Small intestine (tissue), 16 donors: Measurements from ENCODE around the gene ALDH3B2. TPM values are rescaled to one million over a fixed set of nuclear protein-coding genes. Genes with fewer than 3 reads are reported as not detected.
"Not testable (repeated sequence)": the region's sequence is repeated elsewhere in the genome, so short reads cannot be mapped to it uniquely, and the experiment has no call there.

Experiments
- DNase-seq, 2 donors: peaks; one replicate each; pipeline versions ENCODE4 v3.0.0 to v3.0.0-alpha.2; 2013
- FAIRE-seq: peaks from 2 replicates; lab custom pipeline; 2012; peaks lifted over from hg19 to GRCh38; lab: Jason Lieb, UNC
- H3K27ac ChIP-seq, 3 donors: one replicate each; pipeline ENCODE4 v1.5.1; 2013; ENCODE audit warnings: low read length in 2 of 3, mild to moderate bottlenecking in 2 of 3, control low read depth in 1 of 3, inconsistent platforms in 1 of 3, low read depth in 1 of 3, moderate library complexity in 1 of 3
- H3K27me3 ChIP-seq, 3 donors: one replicate each; pipeline ENCODE4 v1.6.1; 2013; ENCODE audit warnings: low read length in 3 of 3, inconsistent platforms in 1 of 3; ENCODE audit not compliant: control insufficient read depth in 3 of 3, insufficient read depth in 3 of 3
- H3K36me3 ChIP-seq, 3 donors: one replicate each; pipeline ENCODE4 v1.6.1; 2013; ENCODE audit warnings: low read length in 3 of 3, inconsistent platforms in 1 of 3, low read depth in 1 of 3, mild to moderate bottlenecking in 1 of 3, moderate library complexity in 1 of 3; ENCODE audit not compliant: control insufficient read depth in 3 of 3, insufficient read depth in 2 of 3
- H3K4me1 ChIP-seq, 3 donors: one replicate each; pipeline ENCODE4 v1.6.1; 2013; ENCODE audit warnings: low read length in 2 of 3, inconsistent platforms in 1 of 3, low read depth in 1 of 3, mild to moderate bottlenecking in 1 of 3, moderate library complexity in 1 of 3; ENCODE audit not compliant: control insufficient read depth in 3 of 3, insufficient read depth in 2 of 3
- H3K4me3 ChIP-seq, 3 donors: one replicate each; pipeline ENCODE4 v1.5.1; 2013; ENCODE audit warnings: low read length in 3 of 3, control low read depth in 1 of 3, inconsistent platforms in 1 of 3, low read depth in 1 of 3, mild to moderate bottlenecking in 1 of 3, moderate library complexity in 1 of 3
- H3K9me3 ChIP-seq, 2 donors: one replicate each; pipeline ENCODE4 v1.6.1; 2013; ENCODE audit warnings: low read depth in 1 of 2, low read length in 1 of 2; ENCODE audit not compliant: control insufficient read depth in 2 of 2, insufficient read depth in 1 of 2
- WGBS, 3 donors: extraction: QIAGEN DNeasy Blood & Tissue Kit; methylation state at CpG; one replicate each; pipeline ENCODE4 v1.1.7; 2013; 5-methylcytosine and 5-hydroxymethylcytosine counted together
- long read RNA-seq, 10 donors: transcript quantifications; one replicate each; lab custom pipeline, GENCODE V29; 2026
- polyA plus RNA-seq, 4 donors: library from polyadenylated mRNA; stranded (reverse) in 3 of 4; unstranded in 1 of 4; fragments of 200-250 nt in 3 of 4; fragments of 120-200 nt in 1 of 4; gene quantifications; one replicate each; pipeline versions ENCODE4 v1.2.1 to v1.2.3, GENCODE V29; 2013
- donor health status: healthy with polysubstance abuse.
- donor health status: control.
- donor health status: control.
- donor health status: Bipolar disorder and iron deficiency.
- donor health status: healthy.

ALDH3B2 gene
- under 1 TPM in 2 of 4 donors, not detected in 2; 0.03 to 0.12 TPM for polyA plus RNA-seq
- long read RNA-seq, donor 1: 0 reads
- long read RNA-seq, donor 2: 0 reads
- long read RNA-seq, donor 3: 0 reads
- long read RNA-seq, donor 4: 0 reads
- long read RNA-seq, donor 5: 0 reads
- long read RNA-seq, donor 6: 0 reads
- long read RNA-seq, donor 7: 0 reads
- long read RNA-seq, donor 8: 0 reads
- long read RNA-seq, donor 9: 0 reads
- long read RNA-seq, donor 10: 0 reads

GRCh38 chr11:67674442-67674871 lies at the start of gene ALDH3B2:
Gene ALDH3B2, minus strand, starts transcription at chr11:67674623. Its CDS starts 7,688 bp downstream, at chr11:67666935.
- Histone ChIP-seq H3K9me3 (no peaks in the 10 kb centered on the region), H3K27me3 (no peaks in the 10 kb centered on the region), H3K4me1 (no peaks in the 10 kb centered on the region), H3K27ac (no peak within 1 kb of the TSS), H3K4me3 (no peak within 1 kb of the TSS), H3K36me3 (no peaks in the 10 kb centered on the region)
- FAIRE-seq: no peak
- 28 to 60% (median 40%) methylated on average over 8 of the region's 8 CpGs for WGBS, 3 donors
- DNase-seq: peak; percentile 60 to 63

- not testable (repeated sequence) for H3K4me3 ChIP-seq, FAIRE-seq, H3K27me3 ChIP-seq, DNase-seq, H3K27ac ChIP-seq, H3K4me1 ChIP-seq, H3K9me3 ChIP-seq, H3K36me3 ChIP-seq
- 82 to 95% (median 89%) methylated on average over 8 to 9 of the region's 9 CpGs for WGBS, 3 donors
These were observed 48.6 kb upstream of the ALDH3B2 start for GRCh38 chr11:67723036-67723435.

- not testable (repeated sequence) for H3K4me3 ChIP-seq, H3K4me1 ChIP-seq, H3K36me3 ChIP-seq, FAIRE-seq, H3K27ac ChIP-seq, H3K9me3 ChIP-seq, H3K27me3 ChIP-seq, DNase-seq
- 75 to 88% (median 81%) methylated on average over 7 of the region's 7 CpGs for WGBS, 3 donors
These were observed 41.8 kb upstream of the ALDH3B2 start for GRCh38 chr11:67716226-67716625.

GRCh38 chr11:67715801-67716200 lies 41.4 kb upstream of the ALDH3B2 start:
- DNase-seq, H3K4me3 ChIP-seq, H3K27ac ChIP-seq, FAIRE-seq, H3K4me1 ChIP-seq, H3K36me3 ChIP-seq, H3K9me3 ChIP-seq, H3K27me3 ChIP-seq: not testable (repeated sequence)
- whole genome bisulfite sequencing, 3 donors: 81 to 83% (median 82%) methylated on average over 7 to 17 of the region's 17 CpGs

GRCh38 chr11:67713892-67714509 lies 39.6 kb upstream of the ALDH3B2 start:
- H3K4me1 ChIP-seq, H3K27me3 ChIP-seq, H3K9me3 ChIP-seq, H3K36me3 ChIP-seq, H3K4me3 ChIP-seq, FAIRE-seq, DNase-seq, H3K27ac ChIP-seq: not testable (repeated sequence)
- 1 to 15% (median 7%) methylated on average over 6 to 8 of the region's 14 CpGs for WGBS, 3 donors

GRCh38 chr11:67711676-67712075 lies 37.3 kb upstream of the ALDH3B2 start:
- WGBS, 3 donors: 7 to 8% (median 7%) methylated on average over 8 to 46 of the region's 46 CpGs
- not testable (repeated sequence) for H3K9me3 ChIP-seq, H3K4me1 ChIP-seq, H3K27me3 ChIP-seq, FAIRE-seq, H3K27ac ChIP-seq, H3K4me3 ChIP-seq, H3K36me3 ChIP-seq
- DNase-seq: peak in 1 of 2 donors; percentile 16

GRCh38 chr11:67711212-67711611 lies 36.8 kb upstream of the ALDH3B2 start:
- H3K27ac ChIP-seq, H3K36me3 ChIP-seq, H3K27me3 ChIP-seq, H3K4me1 ChIP-seq, H3K9me3 ChIP-seq, FAIRE-seq: not testable (repeated sequence)
- peak overlapping the region in 1 of 3 donors; percentile 5 for H3K4me3 ChIP-seq
- DNase-seq: peak in 1 of 2 donors; percentile 27
- 2 to 9% (median 2%) methylated on average over 19 to 31 of the region's 31 CpGs for WGBS, 3 donors

- not testable (repeated sequence) for H3K9me3 ChIP-seq, H3K4me1 ChIP-seq, H3K4me3 ChIP-seq, H3K36me3 ChIP-seq, DNase-seq, H3K27ac ChIP-seq, H3K27me3 ChIP-seq, FAIRE-seq
- WGBS, 3 donors: 80 to 93% (median 84%) methylated on average over 11 of the region's 11 CpGs
These were observed 35.4 kb upstream of the ALDH3B2 start for GRCh38 chr11:67709806-67710205.
